ENCODE data around the gene GCK.

The GCK gene

GRCh38 chr7:44123190-44124003, 65.8 kb downstream of the GCK start, which contains the start of gene POLD2:
Gene POLD2 (minus strand): TSS chr7:44123548. CDS start chr7:44122053, 1,495 bp downstream.
- no peak for TF ChIP-seq CTCF (IDR thresholded peaks at IDR 0.05; ENCODE audit: low read length, missing control alignments)
- peak; percentile 95 for DNase-seq (ENCODE audit: low read depth)

GRCh38 chr7:44122529-44122928, 66.7 kb downstream of the GCK start:
- TF ChIP-seq CTCF (IDR thresholded peaks at IDR 0.05; ENCODE audit: low read length, missing control alignments): no peak
- H3K4me3 ChIP-seq (replicated peaks; ENCODE audit: low read depth, low read length): peak overlapping the region; percentile 73
- no peak for DNase-seq (ENCODE audit: low read depth)

More at GRCh38 chr7:44123190-44124003, 65.8 kb downstream of the GCK start, which contains the start of gene POLD2:
- H3K4me3 ChIP-seq (replicated peaks; ENCODE audit: low read depth, low read length): peak within 1 kb of the TSS; percentile 73

GRCh38 chr7:44121761-44122420, 67.3 kb downstream of the GCK start:
- no peak for TF ChIP-seq CTCF (IDR thresholded peaks at IDR 0.05; ENCODE audit: low read length, missing control alignments)
- no peak overlapping the region for H3K4me3 ChIP-seq (replicated peaks; ENCODE audit: low read depth, low read length)

GRCh38 chr7:44120395-44120794, 68.8 kb downstream of the GCK start:
- DNase-seq (ENCODE audit: low read depth): no peak
- no peak for TF ChIP-seq CTCF (IDR thresholded peaks at IDR 0.05; ENCODE audit: low read length, missing control alignments)

More at GRCh38 chr7:44121761-44122420, 67.3 kb downstream of the GCK start:
- no peak for DNase-seq (ENCODE audit: low read depth)

DNA sequence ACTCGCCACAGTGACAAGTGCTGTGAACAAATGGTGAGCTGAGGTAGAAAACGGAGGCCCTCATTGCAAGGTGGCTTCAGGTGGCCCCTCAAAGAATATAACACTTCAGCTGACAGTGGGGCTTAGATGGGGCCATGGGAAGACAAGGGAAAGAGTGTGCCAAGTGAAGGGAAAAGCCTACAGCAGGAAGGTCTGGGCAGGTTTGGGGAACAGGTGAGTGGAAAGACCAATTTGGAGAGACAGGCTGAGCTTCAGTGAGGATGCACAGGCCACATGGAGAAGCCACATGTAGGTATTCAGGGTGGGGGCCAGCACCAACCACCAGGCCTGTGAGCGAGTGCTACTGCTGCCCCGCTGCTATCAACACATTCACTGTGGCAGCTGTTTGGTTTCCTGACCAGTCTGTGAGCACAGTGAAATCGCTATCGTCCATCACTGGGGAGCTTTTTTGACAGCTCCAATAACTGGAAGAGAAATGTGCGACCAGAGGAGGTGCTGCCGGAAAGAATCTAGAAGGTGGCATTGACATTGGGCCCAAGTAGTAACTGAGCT, 69.3 kb downstream of the GCK start:
- DNase-seq (ENCODE audit: low read depth): no peak
- TF ChIP-seq CTCF (IDR thresholded peaks at IDR 0.05; ENCODE audit: low read length, missing control alignments): no peak
- H3K4me3 ChIP-seq (replicated peaks; ENCODE audit: low read depth, low read length): no peak overlapping the region

More at GRCh38 chr7:44120395-44120794, 68.8 kb downstream of the GCK start:
- H3K4me3 ChIP-seq (replicated peaks; ENCODE audit: low read depth, low read length): no peak overlapping the region

DNA sequence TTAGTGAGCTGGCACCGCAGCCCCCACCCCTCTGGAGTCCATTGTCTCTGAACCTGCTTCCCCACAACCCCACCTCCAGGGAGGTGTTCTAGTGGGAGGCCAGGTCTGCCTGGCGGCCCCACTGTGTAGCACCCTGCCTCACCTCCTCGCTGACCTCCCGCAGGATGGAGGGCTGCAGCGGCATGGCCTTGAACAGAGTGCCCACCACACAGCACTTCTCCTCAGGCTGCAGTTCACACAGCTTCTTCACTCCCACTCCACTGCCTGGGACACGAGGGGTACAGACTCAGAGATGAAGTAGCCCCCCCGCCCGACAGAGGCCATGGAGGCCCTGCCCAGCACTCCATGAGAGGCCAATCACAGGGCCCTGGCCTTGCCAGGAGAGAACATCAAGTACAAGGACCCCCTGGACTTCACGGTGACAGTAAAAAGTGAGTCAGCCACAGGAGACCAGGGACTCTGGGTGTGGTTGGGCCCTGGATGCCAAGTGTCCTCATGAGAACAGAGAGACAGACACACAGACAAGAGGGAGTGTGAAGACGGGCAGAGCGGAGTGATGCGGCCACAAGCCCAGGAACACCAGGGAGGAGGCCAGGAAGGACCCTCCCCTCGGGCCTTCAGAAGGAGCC, 71.3 kb downstream of the GCK start:
- DNase-seq (ENCODE audit: low read depth): no peak
- no peak for TF ChIP-seq CTCF (IDR thresholded peaks at IDR 0.05; ENCODE audit: low read length, missing control alignments)
- H3K4me3 ChIP-seq (replicated peaks; ENCODE audit: low read depth, low read length): no peak overlapping the region
